ENCODE data around the gene EGFLAM.

DNA sequence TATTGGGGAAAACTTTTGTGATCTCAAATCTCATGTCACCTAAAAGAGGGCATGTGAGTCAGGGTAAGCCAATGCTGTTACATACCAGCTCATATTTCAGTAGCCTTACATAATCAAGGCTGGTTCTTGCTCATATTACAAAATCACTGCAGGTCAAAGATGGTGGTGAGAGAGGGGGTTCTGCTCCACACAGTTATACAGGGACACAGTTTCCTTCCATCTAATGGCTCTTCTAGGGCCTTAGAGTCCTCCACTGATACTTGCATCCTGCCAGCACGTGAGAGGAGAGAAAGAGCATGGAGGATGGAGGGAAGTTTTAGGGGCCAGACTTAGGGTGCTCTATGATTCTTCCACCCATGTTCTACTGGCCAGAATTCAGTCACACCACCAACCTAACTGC is 168.1 kb downstream of the EGFLAM start:
- TF ChIP-seq POLR2AphosphoS5 (IDR thresholded peaks at IDR 0.05; ENCODE audit: borderline replicate concordance, low read depth, low read length) (no peak), EZH2 (IDR thresholded peaks at IDR 0.05) (no peak), FOXP2 (optimal IDR thresholded peaks at IDR 0.05; ENCODE audit: control extremely low read depth, extremely low read length, insufficient read depth) (no peak)

Data from SK-N-MC (cell line).